Brain microvascular endothelial cell (primary cell): ENCODE results near the gene SOX10.

ENCODE experiments used
- DNase-seq: peaks from one replicate; pipeline ENCODE4 v3.0.0-alpha.2; 2020
- H3K27ac ChIP-seq: fragments of 250-450 bp; sonication (Bioruptor Pico); 2 replicates; pipeline ENCODE4 v1.5.1; 2020; ENCODE audit warnings: mild to moderate bottlenecking, moderate library complexity
- H3K27me3 ChIP-seq: fragments of 250-450 bp; sonication (Bioruptor Pico); replicated peaks from 2 replicates; pipeline ENCODE4 v1.5.1; 2020; ENCODE audit warnings: mild to moderate bottlenecking
- H3K36me3 ChIP-seq: fragments of 250-450 bp; sonication (Bioruptor Pico); replicated peaks from 2 replicates; pipeline ENCODE4 v1.5.1; 2020; ENCODE audit warnings: mild to moderate bottlenecking
- H3K4me3 ChIP-seq: 2 replicates; pipeline ENCODE4 v1.5.1; 2011; ENCODE audit warnings: low read depth, mild to moderate bottlenecking, control low read depth, low read length, moderate library complexity
- CTCF ChIP-seq: IDR thresholded peaks from 2 replicates; pipeline ENCODE4 v1.5.1; 2011; ENCODE audit warnings: low read depth, mild to moderate bottlenecking, moderate library complexity, low read length, control low read depth, inconsistent platforms; ENCODE audit errors: missing control alignments
- in situ Hi-C: cut with HindIII; loops from 2 replicates; pipeline ENCODE4 v1.10.0; 2017; ENCODE audit warnings: low sequenced_read_pairs, low pct_ligation_motif_present

SOX10 gene

GRCh38 chr22:37970864-37971263 is 13.5 kb downstream of the SOX10 start:
- Histone ChIP-seq H3K27me3 (no peaks in the 10 kb centered on the region), H3K36me3 (peaks cover 23% of the 10 kb centered on the region), H3K27ac (no peak overlapping the region)

GRCh38 chr22:37968452-37969251 is 15.7 kb downstream of the SOX10 start:
- Histone ChIP-seq H3K4me3 (no peak overlapping the region), H3K27me3 (no peaks in the 10 kb centered on the region), H3K36me3 (peaks cover 31% of the 10 kb centered on the region), H3K27ac (no peak overlapping the region)
- no peak for DNase-seq
- in situ Hi-C loops, result no loop called here
- TF ChIP-seq CTCF, result no peak

More at GRCh38 chr22:37970864-37971263, 13.5 kb downstream of the SOX10 start:
- no peak overlapping the region for H3K4me3 ChIP-seq
- no peak for TF ChIP-seq CTCF
- in situ Hi-C loops, result no loop called here
- no peak for DNase-seq

GRCh38 chr22:37967637-37968451 is 16.5 kb downstream of the SOX10 start:
- no peak for TF ChIP-seq CTCF
- Histone ChIP-seq H3K4me3 (no peak overlapping the region), H3K27me3 (no peaks in the 10 kb centered on the region), H3K36me3 (peaks cover 36% of the 10 kb centered on the region), H3K27ac (no peak overlapping the region)
- in situ Hi-C loops, result no loop called here
- DNase-seq, result no peak

- Histone ChIP-seq H3K4me3 (no peak overlapping the region), H3K36me3 (peaks cover 38% of the 10 kb centered on the region), H3K27ac (no peak overlapping the region), H3K27me3 (no peaks in the 10 kb centered on the region)
- TF ChIP-seq CTCF, result no peak
- no peak for DNase-seq
- in situ Hi-C loops, result no loop called here
Observed at GRCh38 chr22:37967147-37967546, 17.2 kb downstream of the SOX10 start.

GRCh38 chr22:37965940-37966664 is 18.3 kb downstream of the SOX10 start:
- DNase-seq, result peak; percentile 18
- H3K36me3 ChIP-seq, result peaks cover 47% of the 10 kb centered on the region

More at GRCh38 chr22:37965940-37966664, 18.3 kb downstream of the SOX10 start:
- Histone ChIP-seq H3K27ac (peak overlapping the region; percentile 45), H3K4me3 (no peak overlapping the region), H3K27me3 (no peaks in the 10 kb centered on the region)
- in situ Hi-C loops, result no loop called here
- TF ChIP-seq CTCF, result no peak
